ENCODE measurements around the gene SLC16A3. TPM values are rescaled to one million over a fixed set of nuclear protein-coding genes. Genes with fewer than 3 reads are reported as not detected.

SLC16A3 gene
- total and polyA plus RNA-seq, 2 of the 8 experiments (the other 6 are each of a cell fraction or from before 2014, with no cell fraction given), result 3.8 to 8.7 TPM

GRCh38 chr17:82224666-82225065 is 4.2 kb upstream of the SLC16A3 start:
- Histone ChIP-seq H4K20me1 (replicated peaks in 1 of 2; ENCODE audit: control insufficient read depth in 1 of 2, insufficient read depth in 2 of 2, low read length in 2 of 2) (peaks cover under 1 to 10% of the 10 kb centered on the region in 2 experiments), H2BK120ac (replicated peaks; ENCODE audit: low read depth, low read length) (no peak overlapping the region), H2BK12ac (ENCODE audit: low read depth, low read length) (no peak overlapping the region), H4K91ac (replicated peaks; ENCODE audit: insufficient read length, low read length) (no peak overlapping the region), H2BK20ac (ENCODE audit: low read length) (no peak overlapping the region), H3K14ac (ENCODE audit: insufficient read length) (no peak overlapping the region), H3K4me2 (ENCODE audit: insufficient read depth in 1 of 2, low read depth in 2 of 2, low read length in 2 of 2) (no peak overlapping the region), H3K79me2 (ENCODE audit: control insufficient read depth in 1 of 2, insufficient read depth in 2 of 2, low read length in 2 of 2) (no peaks in the 10 kb centered on the region), H3K27me3 (replicated peaks in 1 of 4; ENCODE audit: control insufficient read depth in 3 of 4, extremely low read depth in 1 of 4, insufficient read depth in 3 of 4, low read length in 3 of 4) (peaks cover 17 to 35% (median 31%) of the 10 kb centered on the region in 4 experiments), H3K4ac (replicated peaks; ENCODE audit: insufficient read length, low read depth, low read length) (no peak overlapping the region), H3K9ac (replicated peaks in 1 of 4; ENCODE audit: extremely low read depth in 1 of 4, low read depth in 3 of 4, low read length in 3 of 4) (no peak overlapping the region), H3K4me3 (ENCODE audit: extremely low read depth in 1 of 4, insufficient read depth in 2 of 4, low read depth in 3 of 4, low read length in 4 of 4) (no peak overlapping the region), H4K8ac (ENCODE audit: extremely low read depth, insufficient read depth, low read length) (no peak overlapping the region), H3K23me2 (ENCODE audit: low read depth, low read length) (peaks cover 6% of the 10 kb centered on the region; the same call in 1 of the 2 replicates), H3K23ac (ENCODE audit: insufficient read length) (no peak overlapping the region), H2AFZ (ENCODE audit: low read length) (no peak overlapping the region), H3K9me3 (ENCODE audit: insufficient read depth in 2 of 2, low read depth in 1 of 2, low read length in 1 of 2) (no peaks in the 10 kb centered on the region), H3K27ac (ENCODE audit: low read depth, low read length) (no peak overlapping the region), H3K36me3 (ENCODE audit: control insufficient read depth in 2 of 4, insufficient read depth in 4 of 4, low read length in 3 of 4) (no peaks in the 10 kb centered on the region), H3K4me1 (replicated peaks in 1 of 4; ENCODE audit: control insufficient read depth in 3 of 4, insufficient read depth in 4 of 4, low read length in 3 of 4) (peaks cover 0 to 8% (median 1%) of the 10 kb centered on the region in 4 experiments; a peak in 2 of 7 replicates), H3K79me1 (ENCODE audit: low read depth, low read length) (no peaks in the 10 kb centered on the region; the same call in 1 of the 2 replicates), H3K18ac (ENCODE audit: extremely low read depth, low read length) (no peak overlapping the region), H2BK15ac (ENCODE audit: low read length) (no peak overlapping the region), H3K56ac (replicated peaks; ENCODE audit: insufficient read length, low read depth, low read length) (no peak overlapping the region), H2BK5ac (ENCODE audit: low read depth, low read length) (no peak overlapping the region), H4K5ac (ENCODE audit: insufficient read length, low read depth, low read length) (no peak overlapping the region), H2AK5ac (ENCODE audit: low read depth, low read length) (no peak overlapping the region)
- POLR2A ChIA-PET (ENCODE audit: partially characterized antibody), result interaction anchor here (1.5 kb wide), 1 partner anchor 13 kb away, joined by 4 read pairs; no protein-coding TSS in a partner anchor
- no peak for DNase-seq (ENCODE audit: low read depth in 1 of 2, low spot score in 2 of 2)
- CTCF ChIA-PET (ENCODE audit: partially characterized antibody), result no interaction called here
- no peak for FAIRE-seq
- WGBS, 2 experiments (ENCODE audit: extremely low coverage in 1 of 2, insufficient coverage in 1 of 2, insufficient read length in 1 of 2, insufficient replicate concordance in 2 of 2, low coverage in 1 of 2, low lambda C conversion rate in 2 of 2, missing lambda C conversion rate in 1 of 2), result 96% methylated on average over 8 of the region's 8 CpGs; no CpG with 5 or more reads in 1 of the 2 experiments
- TF ChIP-seq EP300 (IDR thresholded peaks at IDR 0.05; ENCODE audit: borderline replicate concordance in 1 of 2, low read depth in 2 of 2, low read length in 2 of 2) (no peak), HDAC6 (IDR thresholded peaks at IDR 0.05; ENCODE audit: low read depth, low read length) (no peak), CTBP2 (IDR thresholded peaks at IDR 0.05; ENCODE audit: borderline replicate concordance, insufficient read depth, insufficient read length, low read length) (no peak), NRF1 (IDR thresholded peaks at IDR 0.05; ENCODE audit: low read depth, low read length) (no peak), KDM1A (IDR thresholded peaks at IDR 0.05; ENCODE audit: borderline replicate concordance, low read length) (no peak), POU5F1 (IDR thresholded peaks at IDR 0.05; ENCODE audit: low read depth, low read length) (no peak), RXRA (IDR thresholded peaks at IDR 0.05; ENCODE audit: insufficient read depth, low read depth, low read length) (no peak), TCF12 (IDR thresholded peaks at IDR 0.05; ENCODE audit: low read depth, low read length) (no peak)

Measured in H1 (cell line).